Panc1 (cell line): ENCODE measurements around the gene SPCS3. TPM values are rescaled to one million over a fixed set of nuclear protein-coding genes. Genes with fewer than 3 reads are reported as not detected.

Experiments
- ATAC-seq: fragments of 200-7000 bp; cut with Tn5 transposase; 2 replicates; pipeline ENCODE4 v1.9.1; 2020; ENCODE audit warnings: mild to moderate bottlenecking, moderate library complexity
- BruUV-seq: library from RNA; stranded (reverse); fragments of 400-500 nt; replicated peaks from 2 replicates; lab custom pipeline; 2021; lab: Mats Ljungman, UMichigan
- CTCF ChIA-PET: fragments of 300-600 bp; sonication (Branson Sonifier 250); formaldehyde crosslinking; loops from one replicate; lab custom pipeline; 2022; ENCODE audit warnings: antibody characterized with exemption; lab: Charles Lee
- POLR2A ChIA-PET: fragments of 300-600 bp; sonication (Branson Sonifier 250); formaldehyde crosslinking; loops from one replicate; lab custom pipeline; 2022; ENCODE audit warnings: antibody characterized with exemption; lab: Charles Lee
- DNase-seq: peaks from one replicate; pipeline ENCODE4 v3.0.0-alpha.2; 2010; ENCODE audit warnings: low read depth, low spot score
- H3K27ac ChIP-seq: 2 replicates; pipeline ENCODE4 v1.5.1; 2011; ENCODE audit warnings: mild to moderate bottlenecking, low read length, inconsistent platforms
- H3K27me3 ChIP-seq: fragments of 200-500 bp; sonication (Bioruptor generic); 2 replicates; pipeline ENCODE4 v1.6.0; 2014; ENCODE audit warnings: low read length, inconsistent platforms; ENCODE audit not compliant: control insufficient read depth, insufficient read depth
- H3K36me3 ChIP-seq: fragments of 200-500 bp; sonication (Bioruptor generic); 2 replicates; pipeline ENCODE4 v1.5.1; 2014; ENCODE audit warnings: inconsistent platforms, mild to moderate bottlenecking, low read length, moderate library complexity; ENCODE audit not compliant: control insufficient read depth, insufficient read depth
- H3K4me1 ChIP-seq: 2 replicates; pipeline ENCODE4 v1.5.1; 2011; ENCODE audit warnings: inconsistent platforms, mild to moderate bottlenecking, low read length, moderate library complexity; ENCODE audit not compliant: control insufficient read depth, insufficient read depth
- H3K4me3 ChIP-seq, 2 experiments: 2 replicates each; pipeline ENCODE4 v1.5.1; 2011 to 2012; ENCODE audit warnings: low read depth in 2 of 2, low read length in 2 of 2, mild to moderate bottlenecking in 2 of 2, inconsistent platforms in 1 of 2, moderate library complexity in 1 of 2
- H3K9me3 ChIP-seq: fragments of 200-500 bp; sonication (Bioruptor generic); 2 replicates; pipeline ENCODE4 v1.5.1; 2014; ENCODE audit warnings: low read depth, mild to moderate bottlenecking, inconsistent platforms, low read length, moderate library complexity; ENCODE audit not compliant: control insufficient read depth, insufficient read depth
- POLR2AphosphoS5 ChIP-seq: IDR thresholded peaks from 2 replicates; pipeline ENCODE4 v1.6.1; 2012; ENCODE audit warnings: mild to moderate bottlenecking, low read depth, low read length, moderate library complexity
- SIN3A ChIP-seq: IDR thresholded peaks from 2 replicates; pipeline ENCODE4 v1.6.1; 2012; ENCODE audit warnings: low read depth, mild to moderate bottlenecking, low read length, moderate library complexity, borderline replicate concordance; ENCODE audit not compliant: insufficient read depth
- TCF7L2 ChIP-seq: IDR thresholded peaks from 2 replicates; pipeline ENCODE4 v1.6.1; 2011; ENCODE audit warnings: mild to moderate bottlenecking, low read depth, low read length, inconsistent platforms
- in situ Hi-C: cut with HindIII; loops from 2 replicates; pipeline ENCODE4 v1.10.0; 2016; ENCODE audit warnings: low sequenced_read_pairs, low pct_unique_long_range_greater_than_20kb
- intact Hi-C: fragments of 100-400 bp; cut with micrococcal nuclease; formaldehyde crosslinking; loops from one replicate; pipeline ENCODE4 v1.10.0; 2022; ENCODE audit not compliant: unreplicated experiment
- total RNA-seq: library from RNA; stranded (reverse); gene quantifications from one replicate; pipeline ENCODE4 v1.2.1, GENCODE V29; 2021; ENCODE audit not compliant: unreplicated experiment
- TF ChIP-seq, protein P1 (sequence below), 2 experiments: IDR thresholded peaks; 2 replicates each; pipeline ENCODE4 v1.6.1; 2011 to 2012; ENCODE audit warnings: low read depth in 2 of 2, control low read depth in 1 of 2, low read length in 1 of 2, mild to moderate bottlenecking in 1 of 2, moderate library complexity in 1 of 2; ENCODE audit not compliant: insufficient read depth in 1 of 2
- TF ChIP-seq, protein P2 (sequence below): fragments of 450-650 bp; IDR thresholded peaks from 2 replicates; pipeline ENCODE4 v1.5.1; 2017; ENCODE audit warnings: mild to moderate bottlenecking

The SPCS3 gene
- total RNA-seq, 1 experiment from 2014 or later: 78.5 TPM

DNA sequence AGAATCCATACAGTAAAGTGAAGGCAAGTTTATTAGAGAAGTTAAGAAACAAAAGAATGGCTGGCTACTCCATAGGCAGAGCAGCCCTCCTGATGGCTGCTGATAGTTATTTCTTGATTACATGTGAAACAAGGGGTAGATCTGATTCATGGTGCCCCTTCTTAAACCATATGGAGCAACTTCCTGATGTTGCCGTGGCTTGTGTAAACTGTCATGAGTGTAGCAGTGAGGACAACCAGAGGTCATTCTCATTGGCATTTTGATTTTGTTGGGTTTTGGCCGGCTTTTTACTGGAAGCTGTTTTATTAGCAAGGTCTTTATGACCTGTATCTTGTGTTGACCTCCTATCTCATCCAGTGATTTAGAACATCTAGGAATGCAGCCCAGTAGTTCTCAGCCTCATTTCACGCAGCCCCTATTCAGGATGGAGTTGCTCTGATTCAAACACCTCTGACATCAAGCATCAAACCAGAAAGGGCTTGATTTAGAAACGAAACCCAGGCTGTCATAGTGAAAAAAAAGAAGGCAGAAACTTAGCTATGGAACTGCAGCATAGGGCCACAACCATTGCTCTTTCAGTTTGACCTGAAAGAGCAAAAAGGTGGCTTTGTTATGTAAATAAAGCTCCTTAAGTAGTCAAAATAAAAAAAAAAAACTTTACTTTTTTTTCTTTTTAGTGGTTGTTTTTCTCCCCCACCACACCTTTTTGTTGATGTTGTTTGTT is 37.8 kb downstream of the SPCS3 start:
- no peak overlapping the region for H3K27ac ChIP-seq
- ChIA-PET POLR2A (no interaction called here), CTCF (no interaction called here)
- BruUV-seq: no TSS peak
- H3K4me3 ChIP-seq: no peak overlapping the region
- no peaks in the 10 kb centered on the region for H3K36me3 ChIP-seq
- TF ChIP-seq, protein P1, sequence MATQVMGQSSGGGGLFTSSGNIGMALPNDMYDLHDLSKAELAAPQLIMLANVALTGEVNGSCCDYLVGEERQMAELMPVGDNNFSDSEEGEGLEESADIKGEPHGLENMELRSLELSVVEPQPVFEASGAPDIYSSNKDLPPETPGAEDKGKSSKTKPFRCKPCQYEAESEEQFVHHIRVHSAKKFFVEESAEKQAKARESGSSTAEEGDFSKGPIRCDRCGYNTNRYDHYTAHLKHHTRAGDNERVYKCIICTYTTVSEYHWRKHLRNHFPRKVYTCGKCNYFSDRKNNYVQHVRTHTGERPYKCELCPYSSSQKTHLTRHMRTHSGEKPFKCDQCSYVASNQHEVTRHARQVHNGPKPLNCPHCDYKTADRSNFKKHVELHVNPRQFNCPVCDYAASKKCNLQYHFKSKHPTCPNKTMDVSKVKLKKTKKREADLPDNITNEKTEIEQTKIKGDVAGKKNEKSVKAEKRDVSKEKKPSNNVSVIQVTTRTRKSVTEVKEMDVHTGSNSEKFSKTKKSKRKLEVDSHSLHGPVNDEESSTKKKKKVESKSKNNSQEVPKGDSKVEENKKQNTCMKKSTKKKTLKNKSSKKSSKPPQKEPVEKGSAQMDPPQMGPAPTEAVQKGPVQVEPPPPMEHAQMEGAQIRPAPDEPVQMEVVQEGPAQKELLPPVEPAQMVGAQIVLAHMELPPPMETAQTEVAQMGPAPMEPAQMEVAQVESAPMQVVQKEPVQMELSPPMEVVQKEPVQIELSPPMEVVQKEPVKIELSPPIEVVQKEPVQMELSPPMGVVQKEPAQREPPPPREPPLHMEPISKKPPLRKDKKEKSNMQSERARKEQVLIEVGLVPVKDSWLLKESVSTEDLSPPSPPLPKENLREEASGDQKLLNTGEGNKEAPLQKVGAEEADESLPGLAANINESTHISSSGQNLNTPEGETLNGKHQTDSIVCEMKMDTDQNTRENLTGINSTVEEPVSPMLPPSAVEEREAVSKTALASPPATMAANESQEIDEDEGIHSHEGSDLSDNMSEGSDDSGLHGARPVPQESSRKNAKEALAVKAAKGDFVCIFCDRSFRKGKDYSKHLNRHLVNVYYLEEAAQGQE (IDR thresholded peaks at IDR 0.05; ENCODE audit: insufficient read depth in 1 of 2, low read depth in 2 of 2, low read length in 1 of 2): no peak
- TF ChIP-seq POLR2AphosphoS5: no peak
- no peak for TF ChIP-seq SIN3A
- TF ChIP-seq, protein P2, sequence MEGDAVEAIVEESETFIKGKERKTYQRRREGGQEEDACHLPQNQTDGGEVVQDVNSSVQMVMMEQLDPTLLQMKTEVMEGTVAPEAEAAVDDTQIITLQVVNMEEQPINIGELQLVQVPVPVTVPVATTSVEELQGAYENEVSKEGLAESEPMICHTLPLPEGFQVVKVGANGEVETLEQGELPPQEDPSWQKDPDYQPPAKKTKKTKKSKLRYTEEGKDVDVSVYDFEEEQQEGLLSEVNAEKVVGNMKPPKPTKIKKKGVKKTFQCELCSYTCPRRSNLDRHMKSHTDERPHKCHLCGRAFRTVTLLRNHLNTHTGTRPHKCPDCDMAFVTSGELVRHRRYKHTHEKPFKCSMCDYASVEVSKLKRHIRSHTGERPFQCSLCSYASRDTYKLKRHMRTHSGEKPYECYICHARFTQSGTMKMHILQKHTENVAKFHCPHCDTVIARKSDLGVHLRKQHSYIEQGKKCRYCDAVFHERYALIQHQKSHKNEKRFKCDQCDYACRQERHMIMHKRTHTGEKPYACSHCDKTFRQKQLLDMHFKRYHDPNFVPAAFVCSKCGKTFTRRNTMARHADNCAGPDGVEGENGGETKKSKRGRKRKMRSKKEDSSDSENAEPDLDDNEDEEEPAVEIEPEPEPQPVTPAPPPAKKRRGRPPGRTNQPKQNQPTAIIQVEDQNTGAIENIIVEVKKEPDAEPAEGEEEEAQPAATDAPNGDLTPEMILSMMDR: no peak
- TF ChIP-seq TCF7L2: no peak
- H3K9me3 ChIP-seq: no peaks in the 10 kb centered on the region
- no peak for ATAC-seq
- in situ Hi-C loops: no loop called here
- H3K27me3 ChIP-seq: no peaks in the 10 kb centered on the region
- H3K4me1 ChIP-seq: no peaks in the 10 kb centered on the region
- intact Hi-C loops: no loop called here
- DNase-seq: no peak

DNA sequence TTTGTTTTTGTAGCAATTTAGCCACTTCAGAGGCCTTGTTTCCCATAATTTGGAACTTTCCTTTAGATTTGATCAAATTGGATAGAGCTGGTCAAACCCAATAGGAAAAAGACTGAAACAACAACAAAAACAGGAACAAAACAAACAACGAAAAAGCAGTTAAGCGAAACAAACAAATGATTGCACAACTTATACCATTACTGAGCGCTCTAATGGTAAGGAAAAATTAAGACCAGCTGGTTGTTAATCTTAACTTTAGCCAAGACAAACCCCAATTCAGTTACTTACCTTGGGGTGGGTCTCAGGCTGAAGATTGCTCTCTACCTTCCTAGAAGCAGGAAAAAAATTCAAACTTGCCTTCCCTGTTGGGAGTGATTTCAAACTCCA is 38.3 kb downstream of the SPCS3 start:
- TF ChIP-seq, protein P1 (IDR thresholded peaks at IDR 0.05; ENCODE audit: insufficient read depth in 1 of 2, low read depth in 2 of 2, low read length in 1 of 2): no peak
- TF ChIP-seq, protein P2: no peak
- TF ChIP-seq POLR2AphosphoS5: no peak
- no peak for TF ChIP-seq TCF7L2
- TF ChIP-seq SIN3A: no peak
- no TSS peak for BruUV-seq
- DNase-seq: no peak
- Histone ChIP-seq H3K9me3 (no peaks in the 10 kb centered on the region), H3K4me3 (no peak overlapping the region), H3K36me3 (no peaks in the 10 kb centered on the region), H3K27ac (no peak overlapping the region), H3K4me1 (no peaks in the 10 kb centered on the region), H3K27me3 (no peaks in the 10 kb centered on the region)
- CTCF ChIA-PET: no interaction called here
- ATAC-seq: no peak
- in situ Hi-C loops: no loop called here
- POLR2A ChIA-PET: no interaction called here
- intact Hi-C loops: no loop called here
